ENCODE data around the gene RABIF.
"Not testable (repeated sequence)": the region's sequence is repeated elsewhere in the genome, so short reads cannot be mapped to it uniquely, and the experiment has no call there.

The RABIF gene

GRCh38 chr1:202888531-202889360 lies at the start of gene RABIF:
Gene RABIF, minus strand, starts transcription at chr1:202889149. Its CDS starts 51 bp downstream, at chr1:202889098.
- DNase-seq (ENCODE audit: low spot score) = peak; percentile 100

- no peak for DNase-seq (ENCODE audit: low spot score)
Observed at GRCh38 chr1:202938287-202938925, 49.5 kb upstream of the RABIF start.

GRCh38 chr1:202936409-202936808 lies 47.5 kb upstream of the RABIF start:
- not testable (repeated sequence) for DNase-seq (ENCODE audit: low spot score)

GRCh38 chr1:202935844-202936243 lies 46.9 kb upstream of the RABIF start:
- no peak for DNase-seq (ENCODE audit: low spot score)

- no peak for DNase-seq (ENCODE audit: low spot score)
Observed at GRCh38 chr1:202934755-202935154, 45.8 kb upstream of the RABIF start.

GRCh38 chr1:202932476-202932875 lies 43.5 kb upstream of the RABIF start:
- no peak for DNase-seq (ENCODE audit: low spot score)

- DNase-seq (ENCODE audit: low spot score) = peak; percentile 98
Observed at GRCh38 chr1:202926581-202927491, 37.9 kb upstream of the RABIF start, which contains the start of gene KLHL12. Gene KLHL12, minus strand, starts transcription at chr1:202927234. Its CDS starts 2,072 bp downstream, at chr1:202925162.

GRCh38 chr1:202923533-202923932 lies 34.6 kb upstream of the RABIF start:
- no peak for DNase-seq (ENCODE audit: low spot score)

GRCh38 chr1:202919615-202920014 lies 30.7 kb upstream of the RABIF start:
- DNase-seq (ENCODE audit: low spot score) = no peak

GRCh38 chr1:202915146-202915545 lies 26.2 kb upstream of the RABIF start:
- DNase-seq (ENCODE audit: low spot score) = no peak

GRCh38 chr1:202912476-202912875 lies 23.5 kb upstream of the RABIF start:
- not testable (repeated sequence) for DNase-seq (ENCODE audit: low spot score)

- DNase-seq (ENCODE audit: low spot score) = no peak
Observed at GRCh38 chr1:202909494-202909893, 20.5 kb upstream of the RABIF start.

GRCh38 chr1:202908998-202909397 lies 20.0 kb upstream of the RABIF start:
- DNase-seq (ENCODE audit: low spot score) = no peak

- no peak for DNase-seq (ENCODE audit: low spot score)
Observed at GRCh38 chr1:202905331-202905730, 16.4 kb upstream of the RABIF start.

GRCh38 chr1:202903808-202904207 lies 14.9 kb upstream of the RABIF start:
- DNase-seq (ENCODE audit: low spot score) = not testable (repeated sequence)

GRCh38 chr1:202901555-202901954 lies 12.6 kb upstream of the RABIF start:
- no peak for DNase-seq (ENCODE audit: low spot score)

- DNase-seq (ENCODE audit: low spot score) = no peak
Observed at GRCh38 chr1:202892501-202892900, 3.6 kb upstream of the RABIF start.

- DNase-seq (ENCODE audit: low spot score) = no peak
Observed at GRCh38 chr1:202890392-202890791, 1.4 kb upstream of the RABIF start.

GRCh38 chr1:202888221-202888530 lies 773 bp downstream of the RABIF start:
- DNase-seq (ENCODE audit: low spot score) = peak; percentile 46

GRCh38 chr1:202880961-202881460 lies 7.9 kb downstream of the RABIF start:
- DNase-seq (ENCODE audit: low spot score) = no peak

GRCh38 chr1:202880062-202880461 lies 8.9 kb downstream of the RABIF start:
- no peak for DNase-seq (ENCODE audit: low spot score)

- DNase-seq (ENCODE audit: low spot score) = no peak
Observed at GRCh38 chr1:202879128-202879527, 9.8 kb downstream of the RABIF start.

Measured in COLO829 (cell line).